ENCODE measurements around the gene CACYBP. TPM values are rescaled to one million over a fixed set of nuclear protein-coding genes. Genes with fewer than 3 reads are reported as not detected.

CACYBP gene
- total RNA-seq: 122 TPM

GRCh38 chr1:174999936-175000696 lies at the start of gene CACYBP:
CACYBP (plus strand) TSS chr1:174999947; CDS start chr1:175000181, 234 bp downstream.

GRCh38 chr1:175023043-175023921 lies 23.5 kb downstream of the CACYBP start, which contains the start of gene MRPS14:
MRPS14 (minus strand) TSS chr1:175023425; CDS start chr1:175023408, 17 bp downstream.

Other genes starting within 250 kb of the CACYBP start
- 53.9 TPM for gene MRPS14, start 23.5 kb downstream of the CACYBP start, total RNA-seq
- 17.8 TPM for gene TNN, start 67.9 kb downstream of the CACYBP start, total RNA-seq
- 6.8 TPM for gene KIAA0040, start 192.8 kb downstream of the CACYBP start, total RNA-seq

Data from camera-type eye (tissue), 1 donor.